NCI-H774 (cell line): ENCODE measurements around the gene AGAP1.

ENCODE experiments used
- DNase-seq: peaks from one replicate; lab custom pipeline; 2025; lab: John Stamatoyannopoulos, UW

The AGAP1 gene

GRCh38 chr2:235609321-235609720 lies 115.5 kb downstream of the AGAP1 start:
- DNase-seq, result no peak

GRCh38 chr2:235609746-235610145 lies 115.9 kb downstream of the AGAP1 start:
- no peak for DNase-seq

- no peak for DNase-seq
Observed at GRCh38 chr2:235610696-235611257, 116.9 kb downstream of the AGAP1 start.

- no peak for DNase-seq
Observed at GRCh38 chr2:235611349-235611748, 117.5 kb downstream of the AGAP1 start.

GRCh38 chr2:235611756-235612155 lies 117.9 kb downstream of the AGAP1 start:
- no peak for DNase-seq

GRCh38 chr2:235612181-235612950 lies 118.5 kb downstream of the AGAP1 start:
- DNase-seq, result peak; percentile 20

GRCh38 chr2:235613649-235614048 lies 119.8 kb downstream of the AGAP1 start:
- DNase-seq, result no peak

- DNase-seq, result no peak
Observed at GRCh38 chr2:235614176-235614860, 120.5 kb downstream of the AGAP1 start.

- no peak for DNase-seq
Observed at GRCh38 chr2:235614900-235615712, 121.3 kb downstream of the AGAP1 start.

GRCh38 chr2:235616885-235617284 lies 123.0 kb downstream of the AGAP1 start:
- DNase-seq, result no peak

GRCh38 chr2:235618039-235618438 lies 124.2 kb downstream of the AGAP1 start:
- no peak for DNase-seq

- DNase-seq, result no peak
Observed at GRCh38 chr2:235619544-235619943, 125.7 kb downstream of the AGAP1 start.

GRCh38 chr2:235621736-235622135 lies 127.9 kb downstream of the AGAP1 start:
- no peak for DNase-seq

GRCh38 chr2:235623111-235623510 lies 129.3 kb downstream of the AGAP1 start:
- no peak for DNase-seq

- DNase-seq, result no peak
Observed at GRCh38 chr2:235623752-235624151, 129.9 kb downstream of the AGAP1 start.

- no peak for DNase-seq
Observed at GRCh38 chr2:235626658-235627057, 132.8 kb downstream of the AGAP1 start.

- DNase-seq, result no peak
Observed at GRCh38 chr2:235627682-235628081, 133.8 kb downstream of the AGAP1 start.

- no peak for DNase-seq
Observed at GRCh38 chr2:235630718-235631296, 137.0 kb downstream of the AGAP1 start.

- no peak for DNase-seq
Observed at GRCh38 chr2:235634435-235635158, 140.8 kb downstream of the AGAP1 start.

GRCh38 chr2:235636546-235636945 lies 142.7 kb downstream of the AGAP1 start:
- no peak for DNase-seq

GRCh38 chr2:235637896-235638295 lies 144.1 kb downstream of the AGAP1 start:
- DNase-seq, result no peak
